Measurements from ENCODE around the gene RUBCNL.

Gene RUBCNL

DNA sequence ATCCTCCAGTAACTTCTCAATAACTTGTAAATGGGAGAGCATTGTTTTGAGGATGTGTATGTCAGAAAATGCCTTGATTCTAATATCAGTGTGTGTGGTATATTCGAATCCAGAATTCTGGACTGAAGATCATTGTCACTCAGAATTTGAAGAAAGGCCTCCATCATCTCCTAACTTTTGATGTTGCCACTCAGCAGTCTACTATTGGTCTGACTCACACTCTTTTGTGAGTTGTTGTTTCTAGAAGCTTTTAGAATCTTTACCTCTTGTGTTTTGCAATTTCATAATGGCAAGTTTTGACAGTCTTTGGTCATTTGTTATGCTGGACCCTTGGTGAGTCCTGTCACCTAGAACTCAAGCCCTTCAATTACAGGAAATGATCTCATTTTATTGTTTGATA, 77.0 kb downstream of the RUBCNL start:
- H3K27ac ChIP-seq (ENCODE audit: low read depth, low read length) = no peak overlapping the region
- H3K36me3 ChIP-seq (ENCODE audit: control insufficient read depth, insufficient read depth, low read length) = no peaks in the 10 kb centered on the region
- no peaks in the 10 kb centered on the region for H3K27me3 ChIP-seq (ENCODE audit: control insufficient read depth, insufficient read depth, low read length)
- no peak overlapping the region for H3K9ac ChIP-seq (ENCODE audit: low read length)
- no peaks in the 10 kb centered on the region for H3K4me1 ChIP-seq (ENCODE audit: control insufficient read depth, insufficient read depth, low read length)
- no peak overlapping the region for H3K4me3 ChIP-seq (ENCODE audit: low read length)

DNA sequence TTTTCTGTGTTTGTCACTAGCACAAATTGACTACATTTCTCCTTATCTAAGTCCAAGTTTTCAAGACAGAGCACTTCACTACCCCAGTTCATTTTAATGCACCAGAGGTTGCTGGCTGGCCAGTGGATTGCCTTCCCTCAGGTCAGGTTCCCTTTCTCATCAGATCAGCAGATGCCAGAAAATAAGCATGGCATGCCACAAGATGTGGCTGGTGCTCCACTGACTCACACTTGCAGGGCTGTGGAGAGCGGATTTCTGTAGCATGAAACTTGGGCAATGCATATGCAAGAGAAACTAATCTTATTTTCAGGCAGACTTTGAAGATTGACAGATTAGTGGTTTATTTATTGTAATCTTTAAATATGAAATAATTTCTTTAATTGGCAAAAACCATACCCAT, 79.5 kb downstream of the RUBCNL start:
- H3K4me3 ChIP-seq (ENCODE audit: low read length) = no peak overlapping the region
- H3K9ac ChIP-seq (ENCODE audit: low read length) = no peak overlapping the region
- H3K27ac ChIP-seq (ENCODE audit: low read depth, low read length) = no peak overlapping the region
- H3K27me3 ChIP-seq (ENCODE audit: control insufficient read depth, insufficient read depth, low read length) = no peaks in the 10 kb centered on the region
- no peaks in the 10 kb centered on the region for H3K36me3 ChIP-seq (ENCODE audit: control insufficient read depth, insufficient read depth, low read length)
- H3K4me1 ChIP-seq (ENCODE audit: control insufficient read depth, insufficient read depth, low read length) = no peaks in the 10 kb centered on the region

DNA sequence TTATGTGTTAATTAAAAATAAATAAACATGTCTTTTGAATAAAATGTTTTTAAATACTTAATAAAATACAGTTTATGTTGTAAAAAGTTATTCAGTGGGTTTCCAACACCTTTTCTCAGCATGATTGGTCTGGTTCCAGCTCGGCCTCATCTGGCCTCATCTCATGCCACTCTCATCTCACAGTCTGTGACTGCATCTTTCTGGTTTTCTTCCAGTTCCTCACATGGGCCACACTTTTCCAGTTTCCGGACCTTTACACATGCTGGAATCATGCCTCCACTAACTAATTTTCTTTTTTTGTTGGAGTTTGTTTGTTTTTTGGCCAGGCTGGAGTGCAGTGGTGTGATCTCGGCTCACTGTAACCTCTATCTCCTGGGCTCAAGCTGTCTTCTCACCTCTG, 82.5 kb downstream of the RUBCNL start:
- Histone ChIP-seq H3K4me1 (ENCODE audit: control insufficient read depth, insufficient read depth, low read length) (no peaks in the 10 kb centered on the region), H3K9ac (ENCODE audit: low read length) (no peak overlapping the region), H3K27me3 (ENCODE audit: control insufficient read depth, insufficient read depth, low read length) (no peaks in the 10 kb centered on the region), H3K4me3 (ENCODE audit: low read length) (no peak overlapping the region), H3K27ac (ENCODE audit: low read depth, low read length) (no peak overlapping the region), H3K36me3 (ENCODE audit: control insufficient read depth, insufficient read depth, low read length) (no peaks in the 10 kb centered on the region)

DNA sequence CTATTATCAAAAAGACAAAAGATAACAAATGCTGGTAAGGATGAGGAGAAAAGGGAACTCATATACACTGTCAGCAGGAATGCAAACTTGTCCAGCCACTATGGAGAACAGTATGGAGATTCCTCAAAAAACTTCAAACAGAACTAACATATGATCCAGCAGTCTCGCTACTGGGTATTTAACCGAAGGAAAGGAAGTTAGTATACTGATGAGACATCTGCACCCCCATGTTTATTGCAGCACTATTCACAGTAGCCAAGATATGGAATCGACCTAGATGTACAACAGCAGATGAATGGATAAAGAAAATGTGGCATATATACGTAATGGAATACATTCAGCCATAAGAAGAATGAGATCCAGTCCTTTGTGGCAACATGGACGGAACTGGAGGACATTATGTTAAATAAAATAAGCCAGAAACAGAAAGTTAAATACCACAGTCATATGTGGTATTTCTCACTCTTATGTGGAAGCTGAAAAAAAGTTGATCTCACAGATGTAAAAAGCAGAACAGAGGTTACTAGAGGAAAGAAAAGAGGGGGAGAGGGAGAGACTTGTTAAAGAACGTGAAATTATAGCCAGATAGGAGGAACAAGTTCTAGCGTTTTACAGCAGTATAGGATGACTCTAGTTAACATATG, 83.2 kb downstream of the RUBCNL start:
- Histone ChIP-seq H3K36me3 (ENCODE audit: control insufficient read depth, insufficient read depth, low read length) (no peaks in the 10 kb centered on the region), H3K27ac (ENCODE audit: low read depth, low read length) (no peak overlapping the region), H3K4me3 (ENCODE audit: low read length) (no peak overlapping the region), H3K27me3 (ENCODE audit: control insufficient read depth, insufficient read depth, low read length) (no peaks in the 10 kb centered on the region), H3K4me1 (ENCODE audit: control insufficient read depth, insufficient read depth, low read length) (no peaks in the 10 kb centered on the region), H3K9ac (ENCODE audit: low read length) (no peak overlapping the region)

DNA sequence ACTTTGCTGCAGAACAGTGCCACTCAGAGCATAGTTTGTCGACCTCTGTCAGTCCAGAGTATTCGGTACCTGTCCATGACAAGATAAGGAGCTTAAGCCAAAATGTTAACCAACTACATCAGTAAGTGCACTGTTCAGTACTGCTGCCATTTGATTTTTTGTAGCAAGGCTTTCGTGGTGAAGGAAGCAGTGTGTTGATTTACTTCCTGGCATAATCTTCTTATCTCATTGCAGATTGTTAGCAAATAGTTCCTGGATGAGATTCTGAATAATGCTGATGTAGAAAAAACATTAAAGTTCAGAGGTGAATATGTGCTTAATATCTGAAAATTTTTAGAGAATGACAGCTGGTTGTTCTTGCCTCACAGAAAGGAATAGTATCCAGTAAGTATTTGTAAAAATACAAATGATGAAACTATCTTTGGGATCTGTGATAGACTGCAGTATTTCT, 89.7 kb downstream of the RUBCNL start:
- no peak overlapping the region for H3K27ac ChIP-seq (ENCODE audit: low read depth, low read length)
- H3K36me3 ChIP-seq (ENCODE audit: control insufficient read depth, insufficient read depth, low read length) = no peaks in the 10 kb centered on the region
- no peak overlapping the region for H3K4me3 ChIP-seq (ENCODE audit: low read length)
- H3K27me3 ChIP-seq (ENCODE audit: control insufficient read depth, insufficient read depth, low read length) = no peaks in the 10 kb centered on the region
- no peak overlapping the region for H3K9ac ChIP-seq (ENCODE audit: low read length)
- H3K4me1 ChIP-seq (ENCODE audit: control insufficient read depth, insufficient read depth, low read length) = no peaks in the 10 kb centered on the region

DNA sequence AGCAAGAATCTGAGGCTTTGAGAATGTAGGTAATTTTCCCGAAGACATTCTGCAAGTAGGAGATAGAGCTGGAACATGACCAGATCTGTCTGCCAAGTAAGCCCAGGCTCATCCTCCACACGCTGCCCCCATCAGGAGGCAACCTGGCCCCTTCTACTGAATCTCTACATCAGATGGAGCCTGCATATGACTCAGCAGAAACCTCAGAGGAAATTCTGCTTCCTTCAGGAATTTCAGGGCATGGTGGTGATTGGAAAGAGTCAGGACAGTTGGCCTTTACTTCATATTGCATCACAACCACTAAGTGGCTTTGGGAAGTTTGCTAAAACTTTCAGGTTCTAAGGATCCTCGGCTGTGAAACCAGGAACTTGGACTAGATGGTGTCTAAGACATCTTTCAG, 90.1 kb downstream of the RUBCNL start:
- no peaks in the 10 kb centered on the region for H3K36me3 ChIP-seq (ENCODE audit: control insufficient read depth, insufficient read depth, low read length)
- no peak overlapping the region for H3K27ac ChIP-seq (ENCODE audit: low read depth, low read length)
- no peak overlapping the region for H3K9ac ChIP-seq (ENCODE audit: low read length)
- no peaks in the 10 kb centered on the region for H3K4me1 ChIP-seq (ENCODE audit: control insufficient read depth, insufficient read depth, low read length)
- H3K4me3 ChIP-seq (ENCODE audit: low read length) = no peak overlapping the region
- no peaks in the 10 kb centered on the region for H3K27me3 ChIP-seq (ENCODE audit: control insufficient read depth, insufficient read depth, low read length)

DNA sequence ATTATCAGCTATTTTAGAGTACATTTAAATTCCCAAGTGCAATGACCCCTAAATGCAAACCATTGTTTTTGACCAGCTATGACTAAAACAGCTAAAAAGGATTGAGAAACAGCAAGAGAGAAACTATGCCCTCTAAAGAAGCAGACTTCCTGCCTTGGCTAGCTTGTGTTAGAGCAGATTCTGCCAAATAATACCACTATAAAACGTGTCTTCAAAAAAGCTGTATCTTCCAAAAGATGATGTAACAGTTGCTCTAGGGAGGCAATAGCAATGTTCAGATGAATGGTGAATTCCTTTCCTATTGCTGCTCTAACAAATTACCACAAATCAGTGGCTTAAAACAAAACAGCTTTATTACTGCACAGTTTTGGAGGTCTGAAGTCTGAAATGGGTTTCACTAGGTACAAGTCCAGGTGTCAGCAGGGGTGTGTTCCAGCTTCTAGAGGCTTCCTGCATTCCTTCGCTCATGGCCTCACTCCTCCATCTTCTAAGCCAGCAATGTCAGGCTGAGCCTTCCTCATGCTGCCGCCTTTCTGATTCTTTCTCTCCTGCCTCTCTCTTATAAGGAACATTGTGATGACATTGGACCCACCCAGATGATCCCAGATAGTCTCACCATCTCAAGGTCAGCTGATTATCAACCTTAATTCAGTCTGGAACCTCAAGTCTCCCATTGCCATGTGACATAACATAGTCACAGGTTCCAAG, 90.8 kb downstream of the RUBCNL start:
- H3K27ac ChIP-seq (ENCODE audit: low read depth, low read length) = no peak overlapping the region
- H3K4me1 ChIP-seq (ENCODE audit: control insufficient read depth, insufficient read depth, low read length) = no peaks in the 10 kb centered on the region
- no peak overlapping the region for H3K4me3 ChIP-seq (ENCODE audit: low read length)
- no peaks in the 10 kb centered on the region for H3K27me3 ChIP-seq (ENCODE audit: control insufficient read depth, insufficient read depth, low read length)
- H3K9ac ChIP-seq (ENCODE audit: low read length) = no peak overlapping the region
- no peaks in the 10 kb centered on the region for H3K36me3 ChIP-seq (ENCODE audit: control insufficient read depth, insufficient read depth, low read length)

DNA sequence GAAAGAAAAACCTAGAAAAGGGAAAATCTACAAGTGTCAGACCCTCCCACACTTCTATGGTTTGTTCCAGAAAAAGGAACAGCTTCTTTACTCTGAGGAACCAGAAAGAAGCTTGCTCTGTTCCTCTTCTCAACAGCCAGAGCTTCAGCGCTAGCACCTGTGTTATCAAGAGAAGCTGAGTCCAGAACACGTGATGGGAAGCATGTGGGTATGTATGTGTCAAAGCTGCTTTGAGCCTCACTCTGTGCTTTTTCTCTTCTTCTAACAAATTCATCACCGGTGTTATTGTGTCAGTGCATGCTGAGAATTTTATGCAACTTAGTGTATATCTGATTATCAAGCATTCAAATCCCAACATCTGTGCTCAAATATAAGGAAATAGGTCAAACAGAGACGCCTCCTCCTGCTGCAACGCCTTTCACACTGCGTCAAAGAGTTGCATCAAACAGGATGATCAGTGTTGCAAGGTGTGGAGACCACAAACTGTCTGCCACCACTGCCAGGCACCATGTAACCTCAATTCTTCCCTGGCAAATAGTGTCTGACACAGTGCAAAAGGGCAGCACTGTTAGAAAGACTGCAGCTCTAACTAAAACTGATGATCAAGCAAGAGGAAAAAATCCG, 91.4 kb downstream of the RUBCNL start:
- Histone ChIP-seq H3K9ac (ENCODE audit: low read length) (no peak overlapping the region), H3K4me1 (ENCODE audit: control insufficient read depth, insufficient read depth, low read length) (no peaks in the 10 kb centered on the region), H3K27me3 (ENCODE audit: control insufficient read depth, insufficient read depth, low read length) (no peaks in the 10 kb centered on the region), H3K36me3 (ENCODE audit: control insufficient read depth, insufficient read depth, low read length) (no peaks in the 10 kb centered on the region), H3K4me3 (ENCODE audit: low read length) (no peak overlapping the region), H3K27ac (ENCODE audit: low read depth, low read length) (no peak overlapping the region)

DNA sequence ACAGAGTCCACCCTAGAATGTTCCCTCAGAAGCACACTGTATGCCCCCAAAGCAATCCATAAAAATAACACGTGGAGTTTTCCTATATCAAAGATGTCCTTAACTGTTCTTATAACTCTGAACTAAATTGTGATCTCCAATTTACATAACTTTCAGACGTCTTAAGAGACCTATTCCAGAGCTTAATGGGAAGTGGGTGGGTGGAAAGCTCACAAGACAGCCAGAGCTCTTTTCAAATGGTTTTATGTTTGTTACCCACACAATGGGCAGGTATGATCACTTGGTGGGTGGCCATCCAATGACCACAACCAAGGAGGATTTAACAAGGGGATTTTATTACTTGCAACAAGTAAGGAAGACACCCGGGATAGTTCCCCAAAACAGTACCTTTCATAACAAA, 93.6 kb downstream of the RUBCNL start:
- Histone ChIP-seq H3K27ac (ENCODE audit: low read depth, low read length) (no peak overlapping the region), H3K36me3 (ENCODE audit: control insufficient read depth, insufficient read depth, low read length) (no peaks in the 10 kb centered on the region), H3K9ac (ENCODE audit: low read length) (no peak overlapping the region), H3K27me3 (ENCODE audit: control insufficient read depth, insufficient read depth, low read length) (no peaks in the 10 kb centered on the region), H3K4me1 (ENCODE audit: control insufficient read depth, insufficient read depth, low read length) (no peaks in the 10 kb centered on the region), H3K4me3 (ENCODE audit: low read length) (no peak overlapping the region)

Data from rectal smooth muscle tissue (tissue), 1 donor.